ENCODE measurements around the gene DOCK6. TPM values are rescaled to one million over a fixed set of nuclear protein-coding genes. Genes with fewer than 3 reads are reported as not detected.

DOCK6 gene
- total RNA-seq, 2 donors from 2014 or later, result 93.8 to 111 TPM

- Mint-ChIP-seq H3K27me3 (ENCODE audit: insufficient read depth) (no peaks in the 10 kb centered on the region), H3K4me1 (peaks cover 5% of the 10 kb centered on the region), H3K4me3 (no peak overlapping the region), H3K9me3 (no peaks in the 10 kb centered on the region), H3K36me3 (ENCODE audit: low read depth) (peaks cover 9% of the 10 kb centered on the region), H3K27ac (no peak overlapping the region)
- 88 to 93% methylated on average over 9 to 16 of the region's 16 CpGs for WGBS, 2 experiments (ENCODE audit: insufficient coverage in 1 of 2, insufficient read length in 1 of 2)
- H3K36me3 ChIP-seq (ENCODE audit: control insufficient read depth, insufficient read depth, low read length), result no peaks in the 10 kb centered on the region
- no peak for TF ChIP-seq CTCF (conservative IDR thresholded peaks at IDR 0.05)
- H3K9ac ChIP-seq (ENCODE audit: extremely low read depth, low read length, poor library complexity, severe bottlenecking), result no peak overlapping the region
- no peak overlapping the region for H3K4me3 ChIP-seq (ENCODE audit: low read length)
- H3K27ac ChIP-seq (ENCODE audit: low read depth, low read length), result no peak overlapping the region
- no peaks in the 10 kb centered on the region for H3K9me3 ChIP-seq (ENCODE audit: control insufficient read depth, low read length)
- DNase-seq, result no peak
- no peaks in the 10 kb centered on the region for H3K4me1 ChIP-seq (ENCODE audit: control insufficient read depth, insufficient read depth, low read length)
- H3K27me3 ChIP-seq (ENCODE audit: control insufficient read depth, insufficient read depth, low read length, poor library complexity, severe bottlenecking), result no peaks in the 10 kb centered on the region
Measured at GRCh38 chr19:11159598-11160439, 102.5 kb downstream of the DOCK6 start.

GRCh38 chr19:11155373-11156120 lies 106.8 kb downstream of the DOCK6 start, which contains the start of gene SPC24:
TSS of gene SPC24 (minus strand) at chr19:11155782. CDS start at chr19:11155776, 6 bp downstream.
- Mint-ChIP-seq H3K4me1 (peaks cover 11% of the 10 kb centered on the region), H3K4me3 (peak within 1 kb of the TSS; percentile 73), H3K27ac (peak within 1 kb of the TSS; percentile 74), H3K9me3 (no peaks in the 10 kb centered on the region), H3K36me3 (ENCODE audit: low read depth) (peaks cover 7% of the 10 kb centered on the region), H3K27me3 (ENCODE audit: insufficient read depth) (no peaks in the 10 kb centered on the region)
- TF ChIP-seq CTCF (conservative IDR thresholded peaks at IDR 0.05), result peak; percentile 14
- H3K4me3 ChIP-seq (ENCODE audit: low read length), result peak within 1 kb of the TSS; percentile 92
- peak; percentile 99 for DNase-seq
- peaks cover 7% of the 10 kb centered on the region for H3K36me3 ChIP-seq (ENCODE audit: control insufficient read depth, insufficient read depth, low read length)
- H3K27me3 ChIP-seq (ENCODE audit: control insufficient read depth, insufficient read depth, low read length, poor library complexity, severe bottlenecking), result no peaks in the 10 kb centered on the region
- H3K27ac ChIP-seq (ENCODE audit: low read depth, low read length), result no peak within 1 kb of the TSS
- no peaks in the 10 kb centered on the region for H3K4me1 ChIP-seq (ENCODE audit: control insufficient read depth, insufficient read depth, low read length)
- no peaks in the 10 kb centered on the region for H3K9me3 ChIP-seq (ENCODE audit: control insufficient read depth, low read length)
- WGBS, 2 experiments (ENCODE audit: insufficient coverage in 1 of 2, insufficient read length in 1 of 2), result 0 to 1% methylated on average over 25 to 50 of the region's 50 CpGs
- peak within 1 kb of the TSS; percentile 75 for H3K9ac ChIP-seq (ENCODE audit: extremely low read depth, low read length, poor library complexity, severe bottlenecking)

GRCh38 chr19:11154683-11155047 lies 107.7 kb downstream of the DOCK6 start:
- Mint-ChIP-seq H3K4me1 (peaks cover 11% of the 10 kb centered on the region), H3K36me3 (ENCODE audit: low read depth) (peaks cover 7% of the 10 kb centered on the region), H3K27ac (no peak overlapping the region), H3K27me3 (ENCODE audit: insufficient read depth) (no peaks in the 10 kb centered on the region), H3K9me3 (no peaks in the 10 kb centered on the region), H3K4me3 (peak overlapping the region; percentile 73)
- Histone ChIP-seq H3K4me3 (ENCODE audit: low read length) (peak overlapping the region; percentile 92), H3K9ac (ENCODE audit: extremely low read depth, low read length, poor library complexity, severe bottlenecking) (peak overlapping the region; percentile 75), H3K27ac (ENCODE audit: low read depth, low read length) (no peak overlapping the region), H3K4me1 (ENCODE audit: control insufficient read depth, insufficient read depth, low read length) (no peaks in the 10 kb centered on the region), H3K9me3 (ENCODE audit: control insufficient read depth, low read length) (no peaks in the 10 kb centered on the region), H3K36me3 (ENCODE audit: control insufficient read depth, insufficient read depth, low read length) (peaks cover 7% of the 10 kb centered on the region), H3K27me3 (ENCODE audit: control insufficient read depth, insufficient read depth, low read length, poor library complexity, severe bottlenecking) (no peaks in the 10 kb centered on the region)
- WGBS, 2 experiments (ENCODE audit: insufficient coverage in 1 of 2, insufficient read length in 1 of 2), result 57 to 66% methylated on average over 6 of the region's 6 CpGs
- no peak for TF ChIP-seq CTCF (conservative IDR thresholded peaks at IDR 0.05)
- no peak for DNase-seq

Data from endodermal cell (in vitro differentiated cells).